Retinal pigment epithelial cell (primary cell): Measurements from ENCODE around the gene NFE2.

Source experiments
- DNase-seq: peaks from one replicate; pipeline ENCODE4 v3.0.0-alpha.2; 2010; ENCODE audit warnings: low read depth
- H3K4me3 ChIP-seq: 2 replicates; pipeline ENCODE4 v1.5.1; 2011; ENCODE audit warnings: mild to moderate bottlenecking, low read length, control low read depth, moderate library complexity
- CTCF ChIP-seq: conservative IDR thresholded peaks from 2 replicates; pipeline ENCODE4 v1.5.1; 2011; ENCODE audit warnings: low read depth, low read length, control low read depth, inconsistent platforms

The NFE2 gene

GRCh38 chr12:54266852-54267251 is 34.0 kb downstream of the NFE2 start:
- H3K4me3 ChIP-seq: no peak overlapping the region
- TF ChIP-seq CTCF: no peak
- DNase-seq: no peak

DNA sequence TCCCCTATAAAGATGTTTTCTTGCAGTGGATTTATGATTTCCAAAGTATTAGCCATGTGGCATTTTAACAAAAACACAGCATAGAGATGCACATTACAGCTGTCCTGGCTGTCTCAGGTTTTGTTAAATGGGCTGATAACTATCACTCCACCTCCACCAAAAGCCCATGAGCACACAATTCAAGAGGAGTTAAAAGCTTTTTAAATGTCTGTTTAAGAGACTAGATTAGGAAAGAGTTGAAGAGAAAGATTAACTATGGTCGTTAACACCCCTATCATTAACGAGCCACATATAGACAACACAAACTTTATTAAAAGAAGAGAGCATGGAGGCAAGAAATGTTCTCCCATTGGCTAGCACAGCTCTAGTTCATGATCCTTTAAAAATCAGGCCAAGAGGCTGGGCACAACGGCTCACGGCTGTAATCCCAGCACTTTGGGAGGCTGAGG is 35.4 kb downstream of the NFE2 start:
- H3K4me3 ChIP-seq: no peak overlapping the region
- DNase-seq: no peak
- TF ChIP-seq CTCF: no peak

DNA sequence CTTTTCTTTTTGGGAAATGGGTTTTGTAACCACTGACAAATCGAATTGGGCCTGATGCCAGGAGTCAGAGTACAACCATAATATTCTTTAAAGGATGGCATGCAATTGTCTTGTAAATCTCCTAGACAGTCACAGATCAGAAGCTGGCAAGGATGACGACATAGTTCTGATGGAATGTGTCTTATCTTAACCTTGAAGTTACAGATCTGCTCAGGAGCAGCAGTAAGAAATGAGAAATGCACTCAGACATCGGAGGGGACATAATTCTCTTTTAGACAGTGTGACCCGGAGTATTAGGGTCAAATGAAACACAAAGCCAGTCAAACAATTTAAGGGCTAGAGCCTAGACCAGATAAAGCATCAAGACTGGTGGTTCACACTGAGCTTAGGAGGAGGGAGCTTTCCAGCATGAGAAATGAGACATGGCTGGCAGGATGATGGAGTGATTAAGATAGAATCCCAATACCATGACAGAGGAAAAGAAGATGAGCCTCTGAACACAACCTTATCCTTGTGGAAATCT is 38.4 kb downstream of the NFE2 start:
- DNase-seq: no peak
- no peak for TF ChIP-seq CTCF
- no peak overlapping the region for H3K4me3 ChIP-seq

DNA sequence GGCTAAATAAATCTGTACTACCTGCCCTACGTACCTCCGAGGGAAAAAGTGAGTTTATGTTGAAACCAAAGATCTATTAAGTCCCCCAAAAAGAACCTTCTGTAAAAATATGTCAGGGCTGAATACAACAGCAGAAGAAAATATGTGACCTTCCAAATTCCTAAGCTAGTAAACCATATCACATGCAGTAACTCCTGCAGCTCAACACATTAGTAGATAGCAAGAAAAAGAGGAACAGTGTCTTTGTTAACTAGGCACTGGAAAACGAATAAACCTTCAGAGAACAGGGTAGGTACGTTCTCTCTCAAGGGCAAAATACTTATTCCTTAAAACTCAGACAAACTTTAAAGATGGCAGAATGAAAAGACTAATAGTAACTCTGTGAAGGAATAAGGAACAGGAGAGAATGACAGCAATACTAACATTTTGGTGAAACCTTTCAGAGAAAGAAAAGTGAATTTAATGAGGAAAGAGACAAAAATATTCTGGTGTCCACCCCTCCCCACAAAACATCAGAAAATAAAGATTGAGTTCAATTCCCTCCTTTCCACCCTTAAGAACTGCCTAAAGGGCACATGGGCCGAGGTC is 38.9 kb downstream of the NFE2 start:
- no peak overlapping the region for H3K4me3 ChIP-seq
- no peak for TF ChIP-seq CTCF
- no peak for DNase-seq

- H3K4me3 ChIP-seq: peak overlapping the region; percentile 33
- TF ChIP-seq CTCF: no peak
- DNase-seq: peak; percentile 75
These were observed 41.4 kb downstream of the NFE2 start for GRCh38 chr12:54259194-54260011.

- TF ChIP-seq CTCF: no peak
- no peak overlapping the region for H3K4me3 ChIP-seq
- DNase-seq: no peak
These were observed 42.6 kb downstream of the NFE2 start for GRCh38 chr12:54258201-54258681.

- no peak for TF ChIP-seq CTCF
- no peak overlapping the region for H3K4me3 ChIP-seq
- DNase-seq: no peak
These were observed 43.5 kb downstream of the NFE2 start for GRCh38 chr12:54257332-54257731.
